HG03280 (cell line): ENCODE measurements around the gene CTSC.
"Not testable (repeated sequence)": the region's sequence is repeated elsewhere in the genome, so short reads cannot be mapped to it uniquely, and the experiment has no call there.

Source experiments
- ATAC-seq: cut with Tn5 transposase; IDR thresholded peaks from one replicate; pipeline ENCODE4 v1.9.1; 2021; ENCODE audit warnings: mild to moderate bottlenecking, moderate library complexity; ENCODE audit not compliant: unreplicated experiment

CTSC gene

GRCh38 chr11:88284336-88285050 lies 53.0 kb downstream of the CTSC start:
- no peak for ATAC-seq

GRCh38 chr11:88282747-88283515 lies 54.6 kb downstream of the CTSC start:
- ATAC-seq: no peak

- ATAC-seq: no peak
Observed at GRCh38 chr11:88281317-88281712, 56.2 kb downstream of the CTSC start.

GRCh38 chr11:88280673-88281316 lies 56.7 kb downstream of the CTSC start:
- no peak for ATAC-seq

GRCh38 chr11:88277349-88277915 lies 60.1 kb downstream of the CTSC start:
- no peak for ATAC-seq

GRCh38 chr11:88275636-88276035 lies 61.9 kb downstream of the CTSC start:
- ATAC-seq: no peak

- no peak for ATAC-seq
Observed at GRCh38 chr11:88266919-88267318, 70.6 kb downstream of the CTSC start.

GRCh38 chr11:88266157-88266556 lies 71.4 kb downstream of the CTSC start:
- no peak for ATAC-seq

- no peak for ATAC-seq
Observed at GRCh38 chr11:88259431-88259830, 78.1 kb downstream of the CTSC start.

- ATAC-seq: no peak
Observed at GRCh38 chr11:88252208-88252607, 85.3 kb downstream of the CTSC start.

- no peak for ATAC-seq
Observed at GRCh38 chr11:88250566-88251242, 86.8 kb downstream of the CTSC start.

GRCh38 chr11:88249706-88250105 lies 87.8 kb downstream of the CTSC start:
- ATAC-seq: no peak

GRCh38 chr11:88246696-88247095 lies 90.8 kb downstream of the CTSC start:
- ATAC-seq: no peak

- ATAC-seq: not testable (repeated sequence)
Observed at GRCh38 chr11:88245576-88245975, 92.0 kb downstream of the CTSC start.
